Testis (tissue), 2 donors: ENCODE measurements around the gene EXOSC9.

Experiments
- POLR2A ChIP-seq: fragments of 450-650 bp; IDR thresholded peaks from one replicate; pipeline ENCODE4 v1.6.1; 2017; ENCODE audit warnings: antibody characterized with exemption, mild to moderate bottlenecking, moderate library complexity
- TF ChIP-seq, protein P1 (sequence below), 3 experiments: fragments of 450-650 bp in 2 of 3; fragments of 200-600 bp in 1 of 3; sonication (generic) in 1 of 3; IDR thresholded peaks; one replicate each; pipeline ENCODE4 v1.5.1; 2016 to 2019; ENCODE audit warnings: antibody characterized with exemption in 3 of 3, mild to moderate bottlenecking in 2 of 3, moderate library complexity in 1 of 3

DNA sequence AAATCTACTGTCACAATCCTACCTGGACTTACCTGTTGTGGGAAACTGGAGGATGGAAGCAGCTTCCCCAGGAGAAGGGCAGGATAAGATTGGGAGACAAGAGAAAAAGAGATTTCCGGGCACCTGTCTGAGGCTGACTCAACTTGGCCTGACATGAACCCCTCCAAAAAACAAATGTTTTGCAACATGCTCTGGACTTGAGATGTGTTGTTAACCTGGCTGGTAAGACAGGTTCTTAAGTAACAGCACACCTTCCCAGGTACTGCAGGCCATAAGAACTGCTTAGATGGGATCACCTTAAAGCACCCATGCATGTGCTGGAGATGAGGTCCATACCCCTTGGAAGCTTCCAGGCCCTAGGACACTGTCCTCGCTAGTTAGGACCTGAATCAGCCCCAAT is 31.8 kb upstream of the EXOSC9 start:
- TF ChIP-seq, protein P1, sequence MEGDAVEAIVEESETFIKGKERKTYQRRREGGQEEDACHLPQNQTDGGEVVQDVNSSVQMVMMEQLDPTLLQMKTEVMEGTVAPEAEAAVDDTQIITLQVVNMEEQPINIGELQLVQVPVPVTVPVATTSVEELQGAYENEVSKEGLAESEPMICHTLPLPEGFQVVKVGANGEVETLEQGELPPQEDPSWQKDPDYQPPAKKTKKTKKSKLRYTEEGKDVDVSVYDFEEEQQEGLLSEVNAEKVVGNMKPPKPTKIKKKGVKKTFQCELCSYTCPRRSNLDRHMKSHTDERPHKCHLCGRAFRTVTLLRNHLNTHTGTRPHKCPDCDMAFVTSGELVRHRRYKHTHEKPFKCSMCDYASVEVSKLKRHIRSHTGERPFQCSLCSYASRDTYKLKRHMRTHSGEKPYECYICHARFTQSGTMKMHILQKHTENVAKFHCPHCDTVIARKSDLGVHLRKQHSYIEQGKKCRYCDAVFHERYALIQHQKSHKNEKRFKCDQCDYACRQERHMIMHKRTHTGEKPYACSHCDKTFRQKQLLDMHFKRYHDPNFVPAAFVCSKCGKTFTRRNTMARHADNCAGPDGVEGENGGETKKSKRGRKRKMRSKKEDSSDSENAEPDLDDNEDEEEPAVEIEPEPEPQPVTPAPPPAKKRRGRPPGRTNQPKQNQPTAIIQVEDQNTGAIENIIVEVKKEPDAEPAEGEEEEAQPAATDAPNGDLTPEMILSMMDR (IDR thresholded peaks at IDR 0.05) = no peak
- no peak for TF ChIP-seq POLR2A
